B cell (primary cell): ENCODE data around the gene KDM1B. TPM values are rescaled to one million over a fixed set of nuclear protein-coding genes. Genes with fewer than 3 reads are reported as not detected.

Source experiments
- ATAC-seq: fragments of 200-7000 bp; cut with Tn5 transposase; one replicate; pipeline ENCODE4 v1.10.0; 2021; ENCODE audit warnings: low read depth, mild to moderate bottlenecking, moderate number of reproducible peaks, moderate library complexity
- CTCF ChIA-PET: fragments of 350-600 bp; sonication (Branson Sonifier 250); formaldehyde crosslinking; loops from one replicate; lab custom pipeline; 2021; ENCODE audit warnings: antibody characterized with exemption, inconsistent platforms; lab: Charles Lee
- POLR2A ChIA-PET: fragments of 350-600 bp; sonication (Branson Sonifier 250); formaldehyde crosslinking; loops from one replicate; lab custom pipeline; 2021; ENCODE audit warnings: antibody characterized with exemption; lab: Charles Lee
- DNase-seq: peaks from one replicate; pipeline ENCODE4 v3.0.0; 2013
- H2AFZ ChIP-seq: 2 replicates; pipeline ENCODE4 v1.6.1; 2012; ENCODE audit warnings: mild to moderate bottlenecking, low read depth, low read length; ENCODE audit not compliant: insufficient read depth, poor library complexity, severe bottlenecking
- H3K27ac ChIP-seq, 2 donors: 1 replicate in 1 of 2; 2 replicates in 1 of 2; pipeline ENCODE4 v1.5.1; 2012 to 2013; ENCODE audit warnings: low read length in 2 of 2, mild to moderate bottlenecking in 2 of 2, moderate library complexity in 1 of 2
- H3K27me3 ChIP-seq, 4 experiments: fragments of 200-600 bp in 1 of 4; sonication (generic) in 1 of 4; replicated peaks in 1 of 4; 1 replicate in 2 of 4; 2 replicates in 2 of 4; pipeline versions ENCODE4 v1.6.1 to v1.7.0; 2013 to 2016; ENCODE audit warnings: low read length in 3 of 4, mild to moderate bottlenecking in 2 of 4, mixed read lengths in 1 of 4, moderate library complexity in 1 of 4; ENCODE audit not compliant: insufficient read depth in 4 of 4, control insufficient read depth in 3 of 4; ENCODE audit errors: control extremely low read depth in 1 of 4
- H3K36me3 ChIP-seq, 2 experiments: replicated peaks in 1 of 2; 1 replicate in 1 of 2; 2 replicates in 1 of 2; pipeline versions ENCODE4 v1.6.1 to v1.7.1; 2013; ENCODE audit warnings: low read length in 1 of 2; ENCODE audit not compliant: insufficient read depth in 2 of 2, control insufficient read depth in 1 of 2; ENCODE audit errors: control extremely low read depth in 1 of 2, extremely low read depth in 1 of 2
- H3K4me1 ChIP-seq, 2 donors: fragments of 200-600 bp in 1 of 2; sonication (generic) in 1 of 2; 1 replicate in 1 of 2; 2 replicates in 1 of 2; pipeline versions ENCODE4 v1.5.1 to v1.6.1; 2013 to 2017; ENCODE audit warnings: low read length in 2 of 2; ENCODE audit not compliant: control insufficient read depth in 2 of 2, insufficient read depth in 2 of 2
- H3K4me2 ChIP-seq: replicated peaks from 2 replicates; pipeline ENCODE3; 2012; ENCODE audit warnings: mild to moderate bottlenecking, low read depth, low read length; ENCODE audit not compliant: poor library complexity, severe bottlenecking
- H3K4me3 ChIP-seq, 5 experiments: fragments of 200-600 bp in 1 of 5; sonication (generic) in 1 of 5; 1 replicate in 3 of 5; 2 replicates in 2 of 5; pipeline versions ENCODE4 v1.5.1 to v1.7.0; 2011 to 2016; ENCODE audit warnings: low read length in 4 of 5, mild to moderate bottlenecking in 4 of 5, low read depth in 2 of 5, control low read depth in 1 of 5, moderate library complexity in 1 of 5; ENCODE audit not compliant: insufficient read depth in 1 of 5; ENCODE audit errors: control extremely low read depth in 1 of 5, extremely low read depth in 1 of 5
- H3K79me2 ChIP-seq: fragments of 200-600 bp; sonication (generic); one replicate; pipeline ENCODE4 v1.6.0; 2016; ENCODE audit warnings: low read length; ENCODE audit not compliant: control insufficient read depth, insufficient read depth
- H3K9ac ChIP-seq: fragments of 200-600 bp; sonication (generic); 2 replicates; pipeline ENCODE4 v1.6.1; 2017; ENCODE audit warnings: mild to moderate bottlenecking, low read length, moderate library complexity
- H3K9me3 ChIP-seq, 3 donors: one replicate each; pipeline versions ENCODE4 v1.6.1 to v1.7.1; 2013; ENCODE audit warnings: low read length in 2 of 3; ENCODE audit not compliant: control insufficient read depth in 2 of 3, insufficient read depth in 1 of 3; ENCODE audit errors: control extremely low read depth in 1 of 3
- H4K20me1 ChIP-seq: 2 replicates; pipeline ENCODE4 v1.6.0; 2012; ENCODE audit warnings: mild to moderate bottlenecking, low read length; ENCODE audit not compliant: insufficient read depth, control insufficient read depth, poor library complexity, severe bottlenecking
- H3K27ac Mint-ChIP-seq: one replicate; pipeline ENCODE4 v1.8.0; 2021; ENCODE audit warnings: mixed read lengths
- H3K27me3 Mint-ChIP-seq: one replicate; pipeline ENCODE4 v1.8.0; 2021; ENCODE audit warnings: mixed read lengths
- H3K4me1 Mint-ChIP-seq: one replicate; pipeline ENCODE4 v1.8.0; 2021; ENCODE audit warnings: mixed read lengths
- H3K4me3 Mint-ChIP-seq: one replicate; pipeline ENCODE4 v1.8.0; 2021; ENCODE audit warnings: mixed read lengths
- H3K9me3 Mint-ChIP-seq: one replicate; pipeline ENCODE4 v1.8.0; 2022; ENCODE audit warnings: mixed read lengths; ENCODE audit not compliant: insufficient read depth
- CTCF ChIP-seq: fragments of 200-600 bp; IDR thresholded peaks from one replicate; pipeline ENCODE4 v1.8.0; 2022; ENCODE audit warnings: antibody characterized with exemption, mild to moderate bottlenecking
- EZH2 ChIP-seq: IDR thresholded peaks from 2 replicates; pipeline ENCODE4 v1.6.1; 2012; ENCODE audit warnings: borderline replicate concordance, low read depth, mild to moderate bottlenecking, moderate library complexity, low read length; ENCODE audit not compliant: insufficient read depth, poor library complexity, severe bottlenecking
- WGBS: methylation state at CpG from one replicate; pipeline ENCODE4 v1.1.5; 2013; ENCODE audit warnings: missing lambda C conversion rate; ENCODE audit not compliant: insufficient coverage; 5-methylcytosine and 5-hydroxymethylcytosine counted together
- intact Hi-C: fragments of 100-400 bp; cut with micrococcal nuclease; formaldehyde crosslinking; loops from one replicate; pipeline ENCODE4 v1.10.0; 2022
- polyA plus RNA-seq: library from polyadenylated mRNA; depleted of rRNA; stranded (reverse); fragments of >200 nt; gene quantifications from 2 replicates; pipeline ENCODE4 v1.2.3, GENCODE V29; 2012
- total RNA-seq, 2 donors: library from RNA; stranded (reverse); fragments of 120-200 nt in 1 of 2; gene quantifications; 1 replicate in 1 of 2; 2 replicates in 1 of 2; pipeline versions ENCODE4 v1.2.3 to v1.2.4, GENCODE V29; 2013 to 2022

Gene KDM1B
- total and polyA plus RNA-seq, 2 donors (not counting 1 experiment from before 2014, with no cell fraction given) = 10.9 to 16.0 TPM

- Histone ChIP-seq H3K27ac (no peak overlapping the region), H3K79me2 (no peaks in the 10 kb centered on the region), H3K4me1 (no peaks in the 10 kb centered on the region), H3K36me3 (peaks cover 0 to 25% of the 10 kb centered on the region in 2 experiments), H3K4me2 (no peak overlapping the region), H2AFZ (no peak overlapping the region), H3K27me3 (no peaks in the 10 kb centered on the region), H3K9me3 (no peaks in the 10 kb centered on the region), H4K20me1 (no peaks in the 10 kb centered on the region), H3K4me3 (no peak overlapping the region), H3K9ac (no peak overlapping the region)
- no peaks in the 10 kb centered on the region for H3K9me3 Mint-ChIP-seq
- no peak overlapping the region for H3K27ac Mint-ChIP-seq
- CTCF ChIA-PET = interaction anchor here (0.7 kb wide), 1 partner anchor 11 kb away, joined by 5 read pairs; no protein-coding TSS in a partner anchor
- ATAC-seq (no peak), DNase-seq (no peak)
- WGBS = 90% methylated on average over 7 of the region's 13 CpGs
- no peak overlapping the region for H3K4me3 Mint-ChIP-seq
- H3K4me1 Mint-ChIP-seq = peaks cover 6% of the 10 kb centered on the region
- no peaks in the 10 kb centered on the region for H3K27me3 Mint-ChIP-seq
- TF ChIP-seq EZH2 (no peak), CTCF (no peak)
- POLR2A ChIA-PET = no interaction called here
- intact Hi-C loops = no loop called here
These were observed 13.2 kb upstream of the KDM1B start for GRCh38 chr6:18141805-18142590.

GRCh38 chr6:18142591-18142861 is 12.7 kb upstream of the KDM1B start:
- Histone ChIP-seq H3K4me3 (no peak overlapping the region), H3K9me3 (no peaks in the 10 kb centered on the region), H3K4me2 (no peak overlapping the region), H3K27ac (no peak overlapping the region), H3K79me2 (no peaks in the 10 kb centered on the region), H3K36me3 (peaks cover 0 to 25% of the 10 kb centered on the region in 2 experiments), H3K4me1 (no peaks in the 10 kb centered on the region), H3K27me3 (no peaks in the 10 kb centered on the region), H2AFZ (no peak overlapping the region), H3K9ac (no peak overlapping the region), H4K20me1 (no peaks in the 10 kb centered on the region)
- CTCF ChIA-PET = no interaction called here
- H3K9me3 Mint-ChIP-seq = no peaks in the 10 kb centered on the region
- no peaks in the 10 kb centered on the region for H3K27me3 Mint-ChIP-seq
- DNase-seq = no peak
- intact Hi-C loops = no loop called here
- TF ChIP-seq EZH2 (no peak), CTCF (no peak)
- no peak overlapping the region for H3K27ac Mint-ChIP-seq
- POLR2A ChIA-PET = no interaction called here
- 100% methylated on average over 3 of the region's 3 CpGs for WGBS
- peaks cover 6% of the 10 kb centered on the region for H3K4me1 Mint-ChIP-seq
- no peak for ATAC-seq
- H3K4me3 Mint-ChIP-seq = no peak overlapping the region
